ENCODE measurements around the gene FGD6. TPM values are rescaled to one million over a fixed set of nuclear protein-coding genes. Genes with fewer than 3 reads are reported as not detected.
"Not testable (repeated sequence)": the region's sequence is repeated elsewhere in the genome, so short reads cannot be mapped to it uniquely, and the experiment has no call there.

The FGD6 gene
- total RNA-seq, 1 donor from 2014 or later: 26.3 TPM

GRCh38 chr12:95143621-95144205 is 73.6 kb downstream of the FGD6 start:
- intact Hi-C loops (cut with micrococcal nuclease): no loop called here
- no peak for DNase-seq
- H3K27ac ChIP-seq (replicated peaks): peak overlapping the region; percentile 83

DNA sequence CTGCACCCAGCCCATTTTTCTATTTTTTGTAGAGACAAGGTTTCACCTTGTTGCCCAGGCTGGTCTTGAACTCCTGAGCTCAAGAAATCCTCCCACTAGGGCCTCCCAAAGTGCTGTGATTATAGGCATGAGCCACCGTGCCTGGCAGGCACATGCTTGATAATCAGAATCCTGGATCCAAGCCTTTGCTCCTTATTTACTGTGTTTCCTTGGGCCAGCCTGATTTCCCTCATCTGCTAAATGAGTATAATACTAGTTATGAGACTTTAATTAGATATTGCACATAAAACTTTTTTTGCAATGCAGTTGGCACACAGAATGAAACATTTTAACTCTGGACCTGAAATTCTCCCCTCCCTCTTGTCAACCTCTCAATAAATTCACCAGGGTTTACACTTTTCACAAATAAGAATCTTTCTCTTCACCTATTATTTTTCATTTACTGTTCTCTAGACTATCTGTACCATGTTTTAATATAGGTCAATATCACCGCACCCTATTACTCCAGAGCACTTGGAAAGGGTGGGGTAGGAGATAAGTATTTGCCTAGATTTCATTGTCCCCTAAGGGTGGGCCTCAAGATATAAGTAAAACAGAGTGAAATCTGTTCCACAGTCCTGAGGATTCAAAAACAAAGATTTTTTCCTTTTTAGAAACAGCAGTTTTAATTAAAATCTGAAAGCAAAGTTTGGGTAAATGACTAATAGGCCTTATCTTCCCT is 74.7 kb downstream of the FGD6 start:
- H3K27ac ChIP-seq (replicated peaks): peak overlapping the region; percentile 83
- H3K36me3 ChIP-seq: no peaks in the 10 kb centered on the region
- peaks cover 28% of the 10 kb centered on the region for H3K4me1 ChIP-seq
- intact Hi-C loops (cut with micrococcal nuclease): no loop called here
- no peaks in the 10 kb centered on the region for H3K27me3 ChIP-seq (ENCODE audit: low read depth)
- DNase-seq: no peak
- H3K9me3 ChIP-seq (replicated peaks): no peaks in the 10 kb centered on the region
- TF ChIP-seq CTCF (IDR thresholded peaks at IDR 0.05; ENCODE audit: borderline replicate concordance): no peak
- H3K4me3 ChIP-seq: no peak overlapping the region

More at GRCh38 chr12:95143621-95144205, 73.6 kb downstream of the FGD6 start:
- TF ChIP-seq CTCF (IDR thresholded peaks at IDR 0.05; ENCODE audit: borderline replicate concordance): no peak
- no peaks in the 10 kb centered on the region for H3K9me3 ChIP-seq (replicated peaks)
- H3K36me3 ChIP-seq: no peaks in the 10 kb centered on the region
- H3K4me1 ChIP-seq: peaks cover 28% of the 10 kb centered on the region
- no peaks in the 10 kb centered on the region for H3K27me3 ChIP-seq (ENCODE audit: low read depth)
- H3K4me3 ChIP-seq: peak overlapping the region; percentile 2

GRCh38 chr12:95141310-95141709 is 76.0 kb downstream of the FGD6 start:
- Histone ChIP-seq H3K4me3 (no peak overlapping the region), H3K9me3 (replicated peaks) (no peaks in the 10 kb centered on the region), H3K4me1 (peaks cover 28% of the 10 kb centered on the region), H3K27me3 (ENCODE audit: low read depth) (no peaks in the 10 kb centered on the region), H3K36me3 (peaks cover 10% of the 10 kb centered on the region), H3K27ac (replicated peaks) (no peak overlapping the region)
- intact Hi-C loops (cut with micrococcal nuclease): no loop called here
- no peak for DNase-seq
- no peak for TF ChIP-seq CTCF (IDR thresholded peaks at IDR 0.05; ENCODE audit: borderline replicate concordance)

GRCh38 chr12:95138031-95138430 is 79.2 kb downstream of the FGD6 start:
- H3K4me3 ChIP-seq; H3K27ac ChIP-seq (replicated peaks); DNase-seq; H3K9me3 ChIP-seq (replicated peaks); H3K27me3 ChIP-seq (ENCODE audit: low read depth); intact Hi-C loops (cut with micrococcal nuclease): not testable (repeated sequence)
- Histone ChIP-seq H3K36me3 (peaks cover 16% of the 10 kb centered on the region), H3K4me1 (peaks cover 27% of the 10 kb centered on the region)

- Histone ChIP-seq H3K4me3 (no peak overlapping the region), H3K36me3 (peaks cover 16% of the 10 kb centered on the region), H3K4me1 (peaks cover 27% of the 10 kb centered on the region), H3K9me3 (replicated peaks) (no peaks in the 10 kb centered on the region), H3K27ac (replicated peaks) (no peak overlapping the region), H3K27me3 (ENCODE audit: low read depth) (no peaks in the 10 kb centered on the region)
- TF ChIP-seq CTCF (IDR thresholded peaks at IDR 0.05; ENCODE audit: borderline replicate concordance): no peak
- DNase-seq: no peak
- intact Hi-C loops (cut with micrococcal nuclease): no loop called here
These were observed 80.7 kb downstream of the FGD6 start for GRCh38 chr12:95136598-95136997.

- Histone ChIP-seq H3K9me3 (replicated peaks) (no peaks in the 10 kb centered on the region), H3K36me3 (peaks cover 16% of the 10 kb centered on the region), H3K27me3 (ENCODE audit: low read depth) (no peaks in the 10 kb centered on the region), H3K4me1 (peaks cover 26% of the 10 kb centered on the region), H3K27ac (replicated peaks) (no peak overlapping the region), H3K4me3 (no peak overlapping the region)
- TF ChIP-seq CTCF (IDR thresholded peaks at IDR 0.05; ENCODE audit: borderline replicate concordance): no peak
- no peak for DNase-seq
- intact Hi-C loops (cut with micrococcal nuclease): no loop called here
These were observed 83.2 kb downstream of the FGD6 start for GRCh38 chr12:95134085-95134484.

Measured in left ventricle myocardium inferior (tissue), 1 donor.